Measurements from ENCODE around the gene GLI2. TPM values are rescaled to one million over a fixed set of nuclear protein-coding genes. Genes with fewer than 3 reads are reported as not detected.

GLI2 gene
- total RNA-seq, 4 donors from 2014 or later = 1.9 to 7.9 (median 5.5) TPM

GRCh38 chr2:120777170-120777751 is 41.6 kb downstream of the GLI2 start:
- Histone ChIP-seq H3K27me3 (no peaks in the 10 kb centered on the region), H3K4me3 (no peak overlapping the region), H3K36me3 (no peaks in the 10 kb centered on the region), H3K27ac (no peak overlapping the region), H3K9me3 (no peaks in the 10 kb centered on the region), H3K4me1 (peaks cover 36% of the 10 kb centered on the region)
- 70% methylated on average over 14 of the region's 14 CpGs for WGBS
- no peak for DNase-seq (ENCODE audit: low spot score in 2 of 2)
- TF ChIP-seq, protein P1, sequence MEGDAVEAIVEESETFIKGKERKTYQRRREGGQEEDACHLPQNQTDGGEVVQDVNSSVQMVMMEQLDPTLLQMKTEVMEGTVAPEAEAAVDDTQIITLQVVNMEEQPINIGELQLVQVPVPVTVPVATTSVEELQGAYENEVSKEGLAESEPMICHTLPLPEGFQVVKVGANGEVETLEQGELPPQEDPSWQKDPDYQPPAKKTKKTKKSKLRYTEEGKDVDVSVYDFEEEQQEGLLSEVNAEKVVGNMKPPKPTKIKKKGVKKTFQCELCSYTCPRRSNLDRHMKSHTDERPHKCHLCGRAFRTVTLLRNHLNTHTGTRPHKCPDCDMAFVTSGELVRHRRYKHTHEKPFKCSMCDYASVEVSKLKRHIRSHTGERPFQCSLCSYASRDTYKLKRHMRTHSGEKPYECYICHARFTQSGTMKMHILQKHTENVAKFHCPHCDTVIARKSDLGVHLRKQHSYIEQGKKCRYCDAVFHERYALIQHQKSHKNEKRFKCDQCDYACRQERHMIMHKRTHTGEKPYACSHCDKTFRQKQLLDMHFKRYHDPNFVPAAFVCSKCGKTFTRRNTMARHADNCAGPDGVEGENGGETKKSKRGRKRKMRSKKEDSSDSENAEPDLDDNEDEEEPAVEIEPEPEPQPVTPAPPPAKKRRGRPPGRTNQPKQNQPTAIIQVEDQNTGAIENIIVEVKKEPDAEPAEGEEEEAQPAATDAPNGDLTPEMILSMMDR (IDR thresholded peaks at IDR 0.05) = no peak
- TF ChIP-seq POLR2A (IDR thresholded peaks at IDR 0.05) (no peak), POLR2AphosphoS5 (IDR thresholded peaks at IDR 0.05) (no peak), EP300 (IDR thresholded peaks at IDR 0.05) (no peak)

DNA sequence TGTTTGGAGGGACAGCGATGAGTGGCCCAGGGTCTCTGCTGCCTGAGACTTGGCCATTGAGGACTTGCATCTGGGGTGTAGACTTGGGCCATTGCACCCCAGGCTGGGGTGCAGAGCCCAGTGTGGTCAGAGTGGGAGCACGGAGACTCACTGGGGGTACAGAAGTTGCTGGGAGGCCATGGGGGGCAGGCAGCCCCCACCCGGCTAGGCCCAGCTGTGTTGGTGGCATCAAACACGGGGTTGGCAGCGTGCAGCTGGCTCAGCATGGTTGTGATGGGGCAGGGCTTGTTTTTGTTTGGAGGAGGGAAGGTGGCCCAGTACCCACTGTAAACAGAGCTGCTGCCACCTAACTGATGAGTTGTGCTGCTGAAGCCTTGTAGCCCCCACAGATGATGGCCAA is 42.1 kb downstream of the GLI2 start:
- Histone ChIP-seq H3K4me1 (peaks cover 41% of the 10 kb centered on the region), H3K9me3 (no peaks in the 10 kb centered on the region), H3K4me3 (no peak overlapping the region), H3K27ac (no peak overlapping the region), H3K27me3 (no peaks in the 10 kb centered on the region), H3K36me3 (no peaks in the 10 kb centered on the region)
- no peak for DNase-seq (ENCODE audit: low spot score in 2 of 2)
- WGBS = 90% methylated on average over 2 of the region's 5 CpGs
- TF ChIP-seq, protein P1 (IDR thresholded peaks at IDR 0.05) = no peak
- TF ChIP-seq POLR2A (IDR thresholded peaks at IDR 0.05) (no peak), POLR2AphosphoS5 (IDR thresholded peaks at IDR 0.05) (no peak), EP300 (IDR thresholded peaks at IDR 0.05) (no peak)

DNA sequence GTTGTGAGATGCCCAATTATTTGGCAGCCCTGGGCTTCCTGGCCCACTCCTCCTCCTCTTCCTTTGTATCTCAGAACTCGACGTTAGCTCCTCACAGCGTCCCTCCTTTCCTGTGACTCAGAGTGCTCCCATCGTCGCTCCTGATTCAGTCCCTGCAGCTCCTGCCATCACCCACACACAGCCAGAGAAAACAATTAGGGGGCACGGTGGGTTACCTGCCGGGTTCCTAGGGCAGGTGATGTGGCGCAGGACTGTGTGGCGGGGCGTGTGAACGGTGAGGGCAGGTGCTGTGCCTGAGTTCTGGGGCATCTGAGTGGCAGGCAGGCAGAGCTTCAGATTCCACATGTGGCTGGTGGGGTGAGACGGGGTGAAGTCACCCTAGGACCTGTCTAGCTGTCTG is 42.6 kb downstream of the GLI2 start:
- Histone ChIP-seq H3K4me1 (peaks cover 45% of the 10 kb centered on the region), H3K27me3 (no peaks in the 10 kb centered on the region), H3K4me3 (no peak overlapping the region), H3K9me3 (no peaks in the 10 kb centered on the region), H3K36me3 (no peaks in the 10 kb centered on the region), H3K27ac (no peak overlapping the region)
- 70% methylated on average over 7 of the region's 12 CpGs for WGBS
- TF ChIP-seq, protein P1 (IDR thresholded peaks at IDR 0.05) = no peak
- TF ChIP-seq POLR2AphosphoS5 (IDR thresholded peaks at IDR 0.05) = no peak
- no peak for TF ChIP-seq POLR2A (IDR thresholded peaks at IDR 0.05)
- no peak for TF ChIP-seq EP300 (IDR thresholded peaks at IDR 0.05)
- no peak for DNase-seq (ENCODE audit: low spot score in 2 of 2)

- no peak for DNase-seq (ENCODE audit: low spot score in 2 of 2)
Measured at GRCh38 chr2:120779781-120780283, 44.2 kb downstream of the GLI2 start.

GRCh38 chr2:120780402-120780801 is 44.7 kb downstream of the GLI2 start:
- Histone ChIP-seq H3K4me1 (peaks cover 65% of the 10 kb centered on the region), H3K4me3 (no peak overlapping the region), H3K36me3 (no peaks in the 10 kb centered on the region), H3K27me3 (no peaks in the 10 kb centered on the region), H3K27ac (no peak overlapping the region), H3K9me3 (no peaks in the 10 kb centered on the region)
- no peak for DNase-seq (ENCODE audit: low spot score in 2 of 2)
- no peak for TF ChIP-seq EP300 (IDR thresholded peaks at IDR 0.05)
- TF ChIP-seq POLR2A (IDR thresholded peaks at IDR 0.05) = no peak
- WGBS = 22% methylated on average over 7 of the region's 7 CpGs

More at GRCh38 chr2:120779781-120780283, 44.2 kb downstream of the GLI2 start:
- peaks cover 61% of the 10 kb centered on the region for H3K4me1 ChIP-seq
- peak overlapping the region; percentile 44 for H3K27ac ChIP-seq
- WGBS = 47% methylated on average over 12 of the region's 13 CpGs
- H3K36me3 ChIP-seq = no peaks in the 10 kb centered on the region
- H3K27me3 ChIP-seq = no peaks in the 10 kb centered on the region
- no peak for TF ChIP-seq POLR2AphosphoS5 (IDR thresholded peaks at IDR 0.05)
- H3K4me3 ChIP-seq = no peak overlapping the region
- no peaks in the 10 kb centered on the region for H3K9me3 ChIP-seq

DNA sequence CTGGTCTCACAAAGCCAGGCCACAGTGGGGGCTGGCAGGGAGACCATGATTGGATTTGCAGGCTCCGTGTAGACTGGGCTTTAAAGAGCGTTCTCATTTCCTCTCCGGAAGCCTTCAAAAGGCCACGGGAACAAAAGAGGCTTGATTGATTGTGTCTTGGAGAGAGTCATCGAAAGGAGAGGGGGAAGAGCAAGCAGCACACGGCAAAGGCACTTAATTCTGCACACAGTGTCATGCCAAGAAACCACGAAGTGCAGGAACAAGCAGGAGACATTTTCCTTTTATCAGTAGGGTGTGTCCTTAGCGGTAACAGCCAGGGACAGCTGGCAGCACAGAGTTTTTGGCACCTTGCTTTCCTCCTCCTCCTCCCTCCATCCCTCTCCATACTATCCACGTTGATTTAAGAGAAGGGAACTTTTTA is 47.7 kb downstream of the GLI2 start:
- no peak for DNase-seq (ENCODE audit: low spot score in 2 of 2)
- Histone ChIP-seq H3K27ac (no peak overlapping the region), H3K36me3 (no peaks in the 10 kb centered on the region), H3K4me3 (no peak overlapping the region), H3K9me3 (no peaks in the 10 kb centered on the region), H3K27me3 (no peaks in the 10 kb centered on the region), H3K4me1 (peaks cover 57% of the 10 kb centered on the region)
- 19% methylated on average over 9 of the region's 9 CpGs for WGBS
- TF ChIP-seq POLR2A (IDR thresholded peaks at IDR 0.05) = no peak
- TF ChIP-seq POLR2AphosphoS5 (IDR thresholded peaks at IDR 0.05) = no peak
- TF ChIP-seq EP300 (IDR thresholded peaks at IDR 0.05) = no peak
- TF ChIP-seq, protein P1 (IDR thresholded peaks at IDR 0.05) = no peak
